ENCODE data around the gene APBB1.

DNA sequence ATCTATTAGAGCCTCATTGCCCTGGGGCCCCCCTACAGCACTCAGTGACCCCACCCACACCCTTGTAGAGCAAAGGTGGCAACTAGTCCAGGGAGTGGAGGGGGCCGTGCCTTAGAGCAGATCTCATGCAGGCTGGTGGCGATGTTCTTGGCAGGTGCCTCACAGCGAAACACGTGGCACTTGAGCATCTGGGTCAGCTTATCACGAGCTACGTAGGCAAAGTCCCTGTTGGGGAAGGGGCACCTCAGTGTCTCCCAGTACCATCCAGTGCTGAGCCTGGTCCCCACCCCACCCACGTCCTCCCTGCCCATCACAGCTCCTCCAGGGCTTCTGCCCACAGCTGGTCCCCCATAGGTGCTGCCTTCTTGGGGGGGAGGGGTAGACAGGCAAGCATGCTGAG, 17.4 kb downstream of the APBB1 start:
- TF ChIP-seq, protein P1, sequence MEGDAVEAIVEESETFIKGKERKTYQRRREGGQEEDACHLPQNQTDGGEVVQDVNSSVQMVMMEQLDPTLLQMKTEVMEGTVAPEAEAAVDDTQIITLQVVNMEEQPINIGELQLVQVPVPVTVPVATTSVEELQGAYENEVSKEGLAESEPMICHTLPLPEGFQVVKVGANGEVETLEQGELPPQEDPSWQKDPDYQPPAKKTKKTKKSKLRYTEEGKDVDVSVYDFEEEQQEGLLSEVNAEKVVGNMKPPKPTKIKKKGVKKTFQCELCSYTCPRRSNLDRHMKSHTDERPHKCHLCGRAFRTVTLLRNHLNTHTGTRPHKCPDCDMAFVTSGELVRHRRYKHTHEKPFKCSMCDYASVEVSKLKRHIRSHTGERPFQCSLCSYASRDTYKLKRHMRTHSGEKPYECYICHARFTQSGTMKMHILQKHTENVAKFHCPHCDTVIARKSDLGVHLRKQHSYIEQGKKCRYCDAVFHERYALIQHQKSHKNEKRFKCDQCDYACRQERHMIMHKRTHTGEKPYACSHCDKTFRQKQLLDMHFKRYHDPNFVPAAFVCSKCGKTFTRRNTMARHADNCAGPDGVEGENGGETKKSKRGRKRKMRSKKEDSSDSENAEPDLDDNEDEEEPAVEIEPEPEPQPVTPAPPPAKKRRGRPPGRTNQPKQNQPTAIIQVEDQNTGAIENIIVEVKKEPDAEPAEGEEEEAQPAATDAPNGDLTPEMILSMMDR (conservative IDR thresholded peaks at IDR 0.05; ENCODE audit: low read depth, low read length): no peak
- no peak for TF ChIP-seq EZH2 (IDR thresholded peaks at IDR 0.05; ENCODE audit: low read length, unreplicated experiment)
- TF ChIP-seq EZH2phosphoT487 (IDR thresholded peaks at IDR 0.05; ENCODE audit: borderline replicate concordance, low read length): no peak
